Posterior cingulate gyrus (tissue), 11 donors: ENCODE results near the gene MAST4.
"Not testable (repeated sequence)": the region's sequence is repeated elsewhere in the genome, so short reads cannot be mapped to it uniquely, and the experiment has no call there.

ENCODE experiments used
- DNase-seq, 10 donors: peaks; one replicate each; pipeline versions ENCODE4 v3.0.0 to v3.0.0-alpha.2; 2020 to 2021; ENCODE audit warnings: mixed read lengths in 3 of 10
- intact Hi-C: fragments of 100-400 bp; cut with DNase I; formaldehyde crosslinking; loops from one replicate; pipeline ENCODE4 v1.15.1; 2023

MAST4 gene

DNA sequence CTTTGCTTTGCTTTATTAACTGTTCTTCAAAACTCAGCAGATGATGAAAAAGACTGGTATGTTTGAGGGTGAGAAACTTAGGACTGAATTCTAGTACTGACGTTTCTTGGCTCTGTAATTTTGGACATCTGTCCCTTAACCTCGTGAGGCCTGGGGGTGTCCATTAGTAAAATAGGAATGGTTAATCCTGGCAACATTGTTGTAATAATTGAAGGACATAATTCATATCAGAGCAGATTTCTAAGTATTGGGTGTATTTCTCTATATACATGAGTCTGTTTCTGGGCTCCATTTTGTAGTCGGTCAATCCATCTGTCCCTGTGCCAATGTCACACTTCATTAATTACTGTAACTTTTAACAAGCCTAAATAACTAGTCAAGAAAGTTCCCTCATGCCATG lies 206.7 kb downstream of the MAST4 start:
- no peak for DNase-seq
- intact Hi-C loops = no loop called here

- DNase-seq = no peak
- intact Hi-C loops = loop anchor here (5.0 kb wide), 1 partner anchor 347 kb away; no protein-coding TSS in a partner anchor
Measured at GRCh38 chr5:66805514-66806430, 209.6 kb downstream of the MAST4 start.

DNA sequence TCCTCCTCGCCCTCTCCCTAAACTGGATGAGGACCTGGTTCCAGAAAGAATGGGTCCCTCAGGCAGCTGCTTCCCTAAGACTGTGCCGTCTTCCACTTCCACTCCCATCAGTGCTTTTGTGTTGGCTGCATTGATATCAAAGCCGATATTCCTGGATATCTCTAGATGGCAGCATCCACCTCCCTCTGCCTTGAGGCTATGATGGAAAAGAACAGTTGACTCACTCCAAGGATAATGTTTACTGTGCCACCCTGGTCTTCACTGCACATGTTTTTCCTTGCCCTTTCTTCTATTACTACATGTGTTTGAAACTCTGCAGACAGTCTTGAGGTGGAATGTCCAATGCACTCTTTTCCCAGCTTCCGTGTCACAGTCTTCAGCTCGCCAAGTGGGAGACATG lies 211.6 kb downstream of the MAST4 start:
- DNase-seq = peak in 3 of 10 donors; percentile 31 to 87 (median 35)
- intact Hi-C loops = loop anchor here (5.0 kb wide), 1 partner anchor 345 kb away; no protein-coding TSS in a partner anchor

DNA sequence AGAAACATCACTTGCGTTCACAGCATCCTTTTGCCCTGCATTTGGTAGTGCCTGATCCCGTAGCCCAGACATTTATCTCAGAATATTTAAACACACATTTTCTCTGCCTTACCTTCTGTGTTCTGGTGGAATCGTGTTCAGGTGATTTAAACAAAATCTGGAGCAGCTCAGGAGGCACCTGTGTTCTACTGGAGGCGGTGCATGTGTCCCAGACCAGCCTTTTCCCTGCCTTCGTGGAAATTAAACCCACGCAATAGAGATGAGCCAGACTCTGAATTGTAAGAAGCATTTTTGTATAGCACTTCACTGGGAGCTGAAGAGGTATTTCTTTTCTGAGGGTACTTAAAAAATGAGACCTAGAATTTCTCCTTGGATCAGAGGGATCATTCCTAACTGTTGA lies 212.5 kb downstream of the MAST4 start:
- intact Hi-C loops = loop anchor here (5.0 kb wide), 1 partner anchor 344 kb away; no protein-coding TSS in a partner anchor
- no peak for DNase-seq

GRCh38 chr5:66810151-66810550 lies 214.0 kb downstream of the MAST4 start:
- intact Hi-C loops = no loop called here
- no peak for DNase-seq

GRCh38 chr5:66810848-66811261 lies 214.7 kb downstream of the MAST4 start:
- no peak for DNase-seq
- intact Hi-C loops = no loop called here

DNA sequence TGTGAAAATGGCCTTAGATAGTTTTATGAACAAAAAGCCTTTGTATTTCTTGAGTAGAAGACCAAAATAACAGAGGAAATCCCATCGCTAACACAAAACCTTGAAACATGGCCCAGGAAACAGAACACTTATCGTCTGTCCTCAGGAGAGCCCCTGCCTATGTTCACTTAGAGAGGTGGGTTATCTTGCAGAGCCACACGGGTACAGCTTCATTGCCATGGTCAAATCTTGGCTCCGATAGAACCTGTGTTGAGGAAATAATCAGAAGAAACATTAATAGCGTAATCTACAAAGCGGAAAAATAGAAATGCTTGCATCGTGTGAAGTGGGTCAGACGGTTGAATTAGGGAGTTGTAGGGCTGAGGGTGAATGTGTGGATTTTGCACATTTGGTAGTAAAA lies 216.1 kb downstream of the MAST4 start:
- intact Hi-C loops = no loop called here

GRCh38 chr5:66813306-66813705 lies 217.1 kb downstream of the MAST4 start:
- DNase-seq = no peak
- intact Hi-C loops = no loop called here

More for the DNA sequence above, 216.1 kb downstream of the MAST4 start:
- no peak for DNase-seq

DNA sequence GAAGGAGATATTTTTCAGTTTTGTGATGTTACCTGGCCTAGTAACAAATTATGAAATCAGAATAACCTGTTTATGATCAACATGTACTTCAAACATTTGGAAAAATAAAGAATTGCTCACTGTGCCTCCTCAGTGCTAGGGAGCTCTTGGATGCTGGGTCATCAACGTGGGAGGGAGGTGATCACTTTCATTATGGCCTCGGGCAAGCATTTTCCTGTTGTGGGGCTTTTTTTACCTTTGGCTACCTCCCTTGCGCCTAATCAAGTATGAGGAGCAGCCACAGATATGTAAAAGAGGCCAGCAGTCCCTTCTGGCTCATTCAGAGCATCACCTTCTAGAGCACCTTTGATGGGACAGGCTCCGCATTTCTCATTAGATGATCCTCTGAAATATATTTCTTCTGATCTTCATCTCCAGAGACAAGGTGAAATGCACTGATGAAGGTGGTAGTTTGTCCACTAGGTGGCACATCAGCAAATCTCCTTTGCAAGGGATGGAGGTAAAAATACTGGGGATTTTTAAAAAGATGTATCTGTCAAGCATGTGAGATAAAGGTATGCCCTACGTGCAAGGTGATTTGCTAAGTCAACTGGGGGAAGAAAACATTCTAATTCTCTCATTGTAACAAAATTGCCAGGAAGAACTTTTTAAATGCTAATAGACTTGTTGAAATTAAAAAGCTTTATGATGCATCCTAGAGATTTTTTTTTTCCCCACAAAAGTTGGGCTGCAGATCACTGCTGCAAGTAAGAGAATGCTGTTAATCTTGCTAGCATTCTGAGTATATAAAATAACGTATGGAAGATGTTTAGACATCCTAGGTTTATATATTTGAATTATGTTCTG lies 218.2 kb downstream of the MAST4 start:
- peak in 3 of 10 donors; percentile 29 to 44 (median 34) for DNase-seq
- intact Hi-C loops = loop anchor here (2.0 kb wide), 1 partner anchor 394 kb away; no protein-coding TSS in a partner anchor

DNA sequence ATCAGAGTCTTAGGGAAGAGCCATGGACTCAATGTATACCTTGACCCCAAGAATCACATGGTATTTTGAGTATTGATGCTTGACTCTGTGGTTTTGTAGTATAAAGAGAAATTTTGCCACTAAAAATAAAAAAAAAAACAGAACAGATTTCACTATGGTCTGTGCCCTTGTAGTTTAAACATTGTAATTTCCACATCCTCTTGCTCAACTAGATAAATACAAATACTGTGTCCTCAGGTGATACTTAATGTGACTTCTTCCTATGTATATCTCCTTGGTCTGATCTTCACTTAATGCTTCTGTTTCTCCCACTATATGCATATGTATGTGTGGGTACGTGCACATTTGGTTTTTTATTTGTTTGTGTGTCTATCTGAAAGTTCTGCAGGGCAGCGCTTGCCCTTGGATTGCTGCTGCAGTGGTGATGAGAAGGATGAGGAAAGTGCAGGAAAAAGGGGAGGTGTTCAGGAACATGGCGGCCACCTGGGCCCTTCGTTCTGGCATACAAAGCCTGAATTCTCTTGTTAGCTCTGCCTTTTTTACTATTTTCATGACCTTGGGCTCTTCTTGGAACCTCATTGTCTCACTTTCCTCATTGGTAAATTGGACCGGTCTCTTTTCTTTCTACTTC lies 222.2 kb downstream of the MAST4 start:
- DNase-seq = no peak
- intact Hi-C loops = no loop called here

- intact Hi-C loops = no loop called here
- DNase-seq = no peak
Measured at GRCh38 chr5:66818935-66819328, 222.7 kb downstream of the MAST4 start.

DNA sequence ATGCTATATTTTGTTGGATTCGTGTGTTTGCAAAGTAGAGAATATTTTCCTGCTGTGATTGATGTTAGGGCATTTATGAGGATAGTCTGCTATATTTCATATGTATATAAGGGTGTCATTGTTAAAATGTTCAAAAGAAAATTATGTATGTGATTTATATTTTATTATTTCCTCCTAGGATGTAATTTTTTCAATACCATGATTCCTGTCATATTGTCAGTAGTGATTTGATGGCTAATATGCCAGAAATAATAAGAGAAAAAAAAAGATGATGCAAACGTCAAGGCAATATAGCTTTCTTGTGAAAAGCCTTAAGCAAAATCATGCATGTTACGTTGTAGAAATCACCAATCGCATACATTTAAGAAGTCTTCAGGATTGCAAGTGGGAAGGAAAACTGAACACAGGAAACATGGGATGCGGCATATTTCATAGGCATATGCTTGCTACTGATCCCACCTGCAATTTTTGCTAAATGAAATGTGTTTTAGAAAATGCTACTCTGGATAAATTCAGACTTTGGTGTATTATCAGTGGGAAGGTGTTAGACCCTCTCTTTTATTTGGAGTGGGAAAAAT lies 224.5 kb downstream of the MAST4 start:
- no peak for DNase-seq
- intact Hi-C loops = no loop called here

DNA sequence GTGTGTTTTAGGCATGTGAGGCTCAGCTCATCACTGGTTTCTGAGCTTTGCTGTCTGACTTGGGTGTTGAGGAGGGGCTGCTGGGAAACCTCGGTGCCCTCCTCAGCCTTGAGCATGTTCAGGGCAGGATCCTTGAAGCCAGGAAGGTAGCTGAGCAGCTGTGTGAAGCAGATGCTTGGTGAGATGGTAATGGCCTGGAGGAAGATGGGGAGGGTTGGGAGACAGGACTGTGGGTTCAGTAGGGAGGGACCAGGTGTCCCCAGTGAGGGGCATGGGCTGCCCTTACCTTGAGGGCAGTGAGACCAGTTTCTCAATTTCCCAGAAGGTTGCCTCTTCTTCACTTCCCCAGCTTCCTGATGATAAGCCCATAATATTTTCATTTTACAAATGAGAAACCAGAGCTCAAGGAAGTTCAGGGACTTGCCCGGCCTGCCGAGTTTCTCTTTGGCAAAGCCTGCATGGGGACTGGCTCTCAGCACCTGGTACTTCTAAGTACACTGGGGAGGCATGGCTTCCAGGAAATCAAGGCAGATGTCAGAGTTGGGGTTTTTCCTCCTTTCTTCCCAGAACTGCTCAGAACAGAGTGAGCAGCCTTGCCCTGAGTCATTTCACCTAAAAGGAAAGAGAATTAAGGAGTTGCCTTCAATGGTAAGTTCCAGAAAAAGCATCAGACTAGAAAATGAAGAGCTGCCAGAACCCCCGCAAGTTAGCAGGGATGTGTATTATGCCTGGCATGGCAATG lies 225.7 kb downstream of the MAST4 start:
- DNase-seq = no peak
- intact Hi-C loops = no loop called here

- intact Hi-C loops = not testable (repeated sequence)
Measured at GRCh38 chr5:66822906-66823305, 226.7 kb downstream of the MAST4 start.

GRCh38 chr5:66824476-66824875 lies 228.3 kb downstream of the MAST4 start:
- intact Hi-C loops = no loop called here
- no peak for DNase-seq

More at GRCh38 chr5:66822906-66823305, 226.7 kb downstream of the MAST4 start:
- DNase-seq = not testable (repeated sequence)

- intact Hi-C loops = no loop called here
- DNase-seq = no peak
Measured at GRCh38 chr5:66826263-66826662, 230.1 kb downstream of the MAST4 start.

DNA sequence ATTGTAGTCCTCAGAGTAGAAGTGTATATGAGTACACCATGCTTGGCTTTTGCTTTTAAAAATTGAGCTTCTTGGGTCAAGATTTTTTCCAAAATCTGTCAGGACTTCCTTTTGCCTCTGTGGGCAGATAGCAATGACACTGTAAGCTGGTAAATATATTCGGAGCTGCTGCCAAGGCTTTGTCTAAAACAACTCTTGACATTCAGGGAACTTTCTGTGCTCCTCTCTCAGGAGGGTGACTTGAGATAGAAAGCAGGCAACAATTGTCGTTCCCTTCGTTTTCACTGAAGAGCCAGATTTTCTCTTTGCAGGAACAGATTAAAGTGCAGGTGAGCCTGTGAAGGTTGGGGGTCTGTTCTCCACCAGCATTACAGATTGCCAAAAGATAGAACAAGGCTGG lies 230.5 kb downstream of the MAST4 start:
- intact Hi-C loops = no loop called here
- no peak for DNase-seq

- intact Hi-C loops = no loop called here
Measured at GRCh38 chr5:66828046-66828547, 231.9 kb downstream of the MAST4 start.

More at GRCh38 chr5:66828046-66828547, 231.9 kb downstream of the MAST4 start:
- DNase-seq = peak in 1 of 10 donors; percentile 30
